ENCODE results near the gene HLA-DRA. TPM values are rescaled to one million over a fixed set of nuclear protein-coding genes. Genes with fewer than 3 reads are reported as not detected.

HLA-DRA gene
- total and polyA plus RNA-seq, 9 of the 15 experiments (the other 6 are each of a cell fraction or from before 2014, with no cell fraction given) = 0.18 to 1.8 (median 0.41) TPM; not detected in 4

DNA sequence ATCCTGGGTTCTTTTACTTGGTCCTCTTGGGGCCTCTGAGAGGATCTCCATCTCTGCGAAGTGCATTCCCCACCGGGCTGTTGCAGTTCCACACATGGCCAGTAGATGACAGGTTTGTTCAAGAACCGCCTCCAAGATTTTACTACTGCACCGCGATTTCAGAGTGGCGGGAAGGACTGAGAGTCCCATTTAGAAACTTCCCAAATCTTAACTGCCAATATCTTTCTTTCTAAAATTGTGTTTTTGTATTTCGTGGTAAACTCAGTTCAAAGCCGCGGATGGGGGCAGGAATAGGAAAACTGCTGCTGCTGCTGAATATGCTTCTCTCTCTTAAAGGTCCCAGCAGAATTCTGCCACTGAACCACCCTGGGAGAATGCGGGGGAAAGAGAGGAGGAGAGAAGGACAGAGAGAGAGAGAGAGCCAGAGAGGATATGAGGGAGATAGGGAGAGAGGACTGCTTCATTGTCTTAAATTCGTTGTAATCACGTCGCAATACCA lies 24.1 kb upstream of the HLA-DRA start (continued):
- TF ChIP-seq, protein P1, sequence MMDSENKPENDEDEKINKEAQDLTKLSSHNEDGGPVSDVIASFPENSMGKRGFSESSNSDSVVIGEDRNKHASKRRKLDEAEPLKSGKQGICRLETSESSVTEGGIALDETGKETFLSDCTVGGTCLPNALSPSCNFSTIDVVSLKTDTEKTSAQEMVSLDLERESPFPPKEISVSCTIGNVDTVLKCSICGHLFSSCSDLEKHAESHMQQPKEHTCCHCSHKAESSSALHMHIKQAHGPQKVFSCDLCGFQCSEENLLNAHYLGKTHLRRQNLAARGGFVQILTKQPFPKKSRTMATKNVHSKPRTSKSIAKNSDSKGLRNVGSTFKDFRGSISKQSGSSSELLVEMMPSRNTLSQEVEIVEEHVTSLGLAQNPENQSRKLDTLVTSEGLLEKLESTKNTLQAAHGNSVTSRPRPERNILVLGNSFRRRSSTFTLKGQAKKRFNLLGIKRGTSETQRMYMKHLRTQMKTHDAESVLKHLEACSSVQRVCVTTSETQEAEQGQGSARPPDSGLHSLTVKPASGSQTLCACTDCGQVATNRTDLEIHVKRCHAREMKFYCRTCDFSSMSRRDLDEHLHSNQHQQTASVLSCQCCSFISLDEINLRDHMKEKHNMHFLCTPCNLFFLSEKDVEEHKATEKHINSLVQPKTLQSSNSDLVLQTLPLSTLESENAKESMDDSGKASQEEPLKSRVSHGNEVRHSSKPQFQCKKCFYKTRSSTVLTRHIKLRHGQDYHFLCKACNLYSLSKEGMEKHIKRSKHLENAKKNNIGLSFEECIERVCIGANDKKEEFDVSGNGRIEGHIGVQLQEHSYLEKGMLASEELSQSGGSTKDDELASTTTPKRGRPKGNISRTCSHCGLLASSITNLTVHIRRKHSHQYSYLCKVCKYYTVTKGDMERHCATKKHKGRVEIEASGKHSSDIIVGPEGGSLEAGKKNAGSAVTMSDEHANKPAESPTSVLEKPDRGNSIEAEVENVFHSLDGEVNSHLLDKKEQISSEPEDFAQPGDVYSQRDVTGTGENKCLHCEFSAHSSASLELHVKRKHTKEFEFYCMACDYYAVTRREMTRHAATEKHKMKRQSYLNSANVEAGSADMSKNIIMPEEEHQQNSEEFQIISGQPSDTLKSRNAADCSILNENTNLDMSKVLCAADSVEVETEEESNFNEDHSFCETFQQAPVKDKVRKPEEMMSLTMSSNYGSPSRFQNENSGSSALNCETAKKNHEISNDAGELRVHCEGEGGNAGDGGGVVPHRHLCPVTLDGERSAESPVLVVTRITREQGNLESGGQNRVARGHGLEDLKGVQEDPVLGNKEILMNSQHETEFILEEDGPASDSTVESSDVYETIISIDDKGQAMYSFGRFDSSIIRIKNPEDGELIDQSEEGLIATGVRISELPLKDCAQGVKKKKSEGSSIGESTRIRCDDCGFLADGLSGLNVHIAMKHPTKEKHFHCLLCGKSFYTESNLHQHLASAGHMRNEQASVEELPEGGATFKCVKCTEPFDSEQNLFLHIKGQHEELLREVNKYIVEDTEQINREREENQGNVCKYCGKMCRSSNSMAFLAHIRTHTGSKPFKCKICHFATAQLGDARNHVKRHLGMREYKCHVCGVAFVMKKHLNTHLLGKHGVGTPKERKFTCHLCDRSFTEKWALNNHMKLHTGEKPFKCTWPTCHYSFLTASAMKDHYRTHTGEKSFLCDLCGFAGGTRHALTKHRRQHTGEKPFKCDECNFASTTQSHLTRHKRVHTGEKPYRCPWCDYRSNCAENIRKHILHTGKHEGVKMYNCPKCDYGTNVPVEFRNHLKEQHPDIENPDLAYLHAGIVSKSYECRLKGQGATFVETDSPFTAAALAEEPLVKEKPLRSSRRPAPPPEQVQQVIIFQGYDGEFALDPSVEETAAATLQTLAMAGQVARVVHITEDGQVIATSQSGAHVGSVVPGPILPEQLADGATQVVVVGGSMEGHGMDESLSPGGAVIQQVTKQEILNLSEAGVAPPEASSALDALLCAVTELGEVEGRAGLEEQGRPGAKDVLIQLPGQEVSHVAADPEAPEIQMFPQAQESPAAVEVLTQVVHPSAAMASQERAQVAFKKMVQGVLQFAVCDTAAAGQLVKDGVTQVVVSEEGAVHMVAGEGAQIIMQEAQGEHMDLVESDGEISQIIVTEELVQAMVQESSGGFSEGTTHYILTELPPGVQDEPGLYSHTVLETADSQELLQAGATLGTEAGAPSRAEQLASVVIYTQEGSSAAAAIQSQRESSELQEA (IDR thresholded peaks at IDR 0.05; ENCODE audit: low read depth) = no peak
- peak in 1 of 2 experiments; percentile 11; a peak in 1 of 4 replicates for TF ChIP-seq SRF (CRISPR knock-in tag; IDR thresholded peaks at IDR 0.05)
- 0 out of 2 replicates have a peak, but pooled peaks have one; percentile 55 for TF ChIP-seq TEAD2 (tag; IDR thresholded peaks at IDR 0.05)
- TF ChIP-seq CREM (IDR thresholded peaks at IDR 0.05; ENCODE audit: low read depth) = peak; percentile 16; the same call in 1 of the 2 replicates
- no peak for TF ChIP-seq TRIM24 (IDR thresholded peaks at IDR 0.05)
- TF ChIP-seq, protein P2, sequence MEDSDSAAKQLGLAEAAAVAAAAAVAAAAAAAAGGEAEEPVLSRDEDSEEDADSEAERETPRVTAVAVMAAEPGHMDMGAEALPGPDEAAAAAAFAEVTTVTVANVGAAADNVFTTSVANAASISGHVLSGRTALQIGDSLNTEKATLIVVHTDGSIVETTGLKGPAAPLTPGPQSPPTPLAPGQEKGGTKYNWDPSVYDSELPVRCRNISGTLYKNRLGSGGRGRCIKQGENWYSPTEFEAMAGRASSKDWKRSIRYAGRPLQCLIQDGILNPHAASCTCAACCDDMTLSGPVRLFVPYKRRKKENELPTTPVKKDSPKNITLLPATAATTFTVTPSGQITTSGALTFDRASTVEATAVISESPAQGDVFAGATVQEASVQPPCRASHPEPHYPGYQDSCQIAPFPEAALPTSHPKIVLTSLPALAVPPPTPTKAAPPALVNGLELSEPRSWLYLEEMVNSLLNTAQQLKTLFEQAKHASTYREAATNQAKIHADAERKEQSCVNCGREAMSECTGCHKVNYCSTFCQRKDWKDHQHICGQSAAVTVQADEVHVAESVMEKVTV (CRISPR knock-in tag; IDR thresholded peaks at IDR 0.05) = peak; percentile 94
- peak; percentile 81 for TF ChIP-seq RB1 (IDR thresholded peaks at IDR 0.05; ENCODE audit: low read depth)
- no peak for TF ChIP-seq DPF2 (IDR thresholded peaks at IDR 0.05)
- no peak for TF ChIP-seq ZNF184 (CRISPR knock-in tag; IDR thresholded peaks at IDR 0.05)
- no peak for TF ChIP-seq MECOM (CRISPR knock-in tag; IDR thresholded peaks at IDR 0.05)
- TF ChIP-seq EGR1 (conservative IDR thresholded peaks at IDR 0.05) = no peak
- TF ChIP-seq, protein P3, sequence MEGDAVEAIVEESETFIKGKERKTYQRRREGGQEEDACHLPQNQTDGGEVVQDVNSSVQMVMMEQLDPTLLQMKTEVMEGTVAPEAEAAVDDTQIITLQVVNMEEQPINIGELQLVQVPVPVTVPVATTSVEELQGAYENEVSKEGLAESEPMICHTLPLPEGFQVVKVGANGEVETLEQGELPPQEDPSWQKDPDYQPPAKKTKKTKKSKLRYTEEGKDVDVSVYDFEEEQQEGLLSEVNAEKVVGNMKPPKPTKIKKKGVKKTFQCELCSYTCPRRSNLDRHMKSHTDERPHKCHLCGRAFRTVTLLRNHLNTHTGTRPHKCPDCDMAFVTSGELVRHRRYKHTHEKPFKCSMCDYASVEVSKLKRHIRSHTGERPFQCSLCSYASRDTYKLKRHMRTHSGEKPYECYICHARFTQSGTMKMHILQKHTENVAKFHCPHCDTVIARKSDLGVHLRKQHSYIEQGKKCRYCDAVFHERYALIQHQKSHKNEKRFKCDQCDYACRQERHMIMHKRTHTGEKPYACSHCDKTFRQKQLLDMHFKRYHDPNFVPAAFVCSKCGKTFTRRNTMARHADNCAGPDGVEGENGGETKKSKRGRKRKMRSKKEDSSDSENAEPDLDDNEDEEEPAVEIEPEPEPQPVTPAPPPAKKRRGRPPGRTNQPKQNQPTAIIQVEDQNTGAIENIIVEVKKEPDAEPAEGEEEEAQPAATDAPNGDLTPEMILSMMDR (IDR thresholded peaks at IDR 0.05 in 2 of 3, conservative IDR thresholded peaks at IDR 0.05 in 1 of 3; ENCODE audit: insufficient read depth in 2 of 3, low read depth in 1 of 3, low read length in 3 of 3) = peak; percentile 96 to 99 (median 98)
- no peak for TF ChIP-seq TAF9B (IDR thresholded peaks at IDR 0.05; ENCODE audit: partially characterized antibody)
- TF ChIP-seq ZFX (CRISPR knock-in tag; IDR thresholded peaks at IDR 0.05) = no peak
- TF ChIP-seq CBX8 (IDR thresholded peaks at IDR 0.05; ENCODE audit: borderline replicate concordance, extremely low read depth, low read depth, low read length, poor library complexity, severe bottlenecking) = peak; percentile 93
- TF ChIP-seq, protein P4, sequence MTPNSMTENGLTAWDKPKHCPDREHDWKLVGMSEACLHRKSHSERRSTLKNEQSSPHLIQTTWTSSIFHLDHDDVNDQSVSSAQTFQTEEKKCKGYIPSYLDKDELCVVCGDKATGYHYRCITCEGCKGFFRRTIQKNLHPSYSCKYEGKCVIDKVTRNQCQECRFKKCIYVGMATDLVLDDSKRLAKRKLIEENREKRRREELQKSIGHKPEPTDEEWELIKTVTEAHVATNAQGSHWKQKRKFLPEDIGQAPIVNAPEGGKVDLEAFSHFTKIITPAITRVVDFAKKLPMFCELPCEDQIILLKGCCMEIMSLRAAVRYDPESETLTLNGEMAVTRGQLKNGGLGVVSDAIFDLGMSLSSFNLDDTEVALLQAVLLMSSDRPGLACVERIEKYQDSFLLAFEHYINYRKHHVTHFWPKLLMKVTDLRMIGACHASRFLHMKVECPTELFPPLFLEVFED (CRISPR knock-in tag; conservative IDR thresholded peaks at IDR 0.05) = no peak
